GM23248 (cell line): Measurements from ENCODE around the gene PATJ. TPM values are rescaled to one million over a fixed set of nuclear protein-coding genes. Genes with fewer than 3 reads are reported as not detected.

Source experiments
- DNase-seq: peaks from one replicate; pipeline ENCODE4 v3.0.0-alpha.2; 2015
- H2AFZ ChIP-seq: fragments of 200-600 bp; sonication (generic); 2 replicates; pipeline ENCODE4 v1.6.1; 2016; ENCODE audit warnings: antibody characterized with exemption
- H3F3A ChIP-seq: fragments of 200-600 bp; sonication (generic); 2 replicates; pipeline ENCODE4 v1.6.1; 2016; ENCODE audit warnings: mild to moderate bottlenecking, antibody characterized with exemption, mixed run types; ENCODE audit not compliant: insufficient read depth
- H3K27ac ChIP-seq: fragments of 200-600 bp; sonication (generic); 2 replicates; pipeline ENCODE4 v1.5.1; 2016; ENCODE audit warnings: mild to moderate bottlenecking
- H3K27me3 ChIP-seq: fragments of 200-600 bp; sonication (generic); replicated peaks from 2 replicates; pipeline ENCODE4 v1.6.1; 2016; ENCODE audit warnings: mild to moderate bottlenecking; ENCODE audit not compliant: insufficient read depth
- H3K36me3 ChIP-seq: fragments of 200-600 bp; sonication (generic); 2 replicates; pipeline ENCODE4 v1.6.1; 2016; ENCODE audit warnings: low read depth, mild to moderate bottlenecking
- H3K4me1 ChIP-seq: fragments of 200-600 bp; sonication (generic); 2 replicates; pipeline ENCODE4 v1.6.1; 2016; ENCODE audit warnings: mild to moderate bottlenecking; ENCODE audit not compliant: insufficient read depth
- H3K4me2 ChIP-seq: fragments of 200-600 bp; sonication (generic); one replicate; pipeline ENCODE4 v1.6.1; 2016; ENCODE audit warnings: mild to moderate bottlenecking; ENCODE audit not compliant: unreplicated experiment
- H3K4me3 ChIP-seq: fragments of 200-600 bp; sonication (generic); 2 replicates; pipeline ENCODE4 v1.5.1; 2016; ENCODE audit warnings: mild to moderate bottlenecking
- H3K79me2 ChIP-seq: fragments of 200-600 bp; sonication (generic); 2 replicates; pipeline ENCODE4 v1.6.1; 2016; ENCODE audit warnings: mild to moderate bottlenecking; ENCODE audit not compliant: insufficient read depth
- H3K9ac ChIP-seq: fragments of 200-600 bp; sonication (generic); 2 replicates; pipeline ENCODE4 v1.6.1; 2016; ENCODE audit warnings: mild to moderate bottlenecking
- H3K9me2 ChIP-seq: fragments of 200-600 bp; sonication (generic); 2 replicates; pipeline ENCODE4 v1.6.1; 2016; ENCODE audit warnings: mixed run types, mild to moderate bottlenecking, moderate library complexity; ENCODE audit not compliant: insufficient read depth
- H3K9me3 ChIP-seq: fragments of 200-600 bp; sonication (generic); one replicate; pipeline ENCODE4 v1.6.1; 2017; ENCODE audit warnings: low read depth
- H4K20me1 ChIP-seq: fragments of 200-600 bp; sonication (generic); 2 replicates; pipeline ENCODE4 v1.6.0; 2016; ENCODE audit not compliant: insufficient read depth
- EZH2 ChIP-seq: fragments of 200-600 bp; sonication (generic); IDR thresholded peaks from 2 replicates; pipeline ENCODE4 v1.6.1; 2018; ENCODE audit warnings: antibody characterized with exemption, mild to moderate bottlenecking; ENCODE audit not compliant: insufficient read depth, poor library complexity, severe bottlenecking
- EZH2phosphoT487 ChIP-seq: fragments of 200-600 bp; sonication (generic); IDR thresholded peaks from 2 replicates; pipeline ENCODE4 v1.6.1; 2018; ENCODE audit warnings: antibody characterized with exemption, moderate library complexity, mild to moderate bottlenecking, low read depth; ENCODE audit not compliant: insufficient read depth
- WGBS, 2 experiments: methylation state at CpG; one replicate each; pipeline ENCODE4 v1.1.6; 2015 to 2017; ENCODE audit warnings: low lambda C conversion rate in 2 of 2, low coverage in 1 of 2; ENCODE audit errors: missing lambda C conversion rate in 2 of 2; 5-methylcytosine and 5-hydroxymethylcytosine counted together
- in situ Hi-C: fragments of 300-500 bp; cut with MboI; formaldehyde crosslinking; loops from 2 replicates; pipeline ENCODE4 v1.15.0; 2020
- polyA plus RNA-seq: library from polyadenylated mRNA; unstranded; fragments of >200 nt; fragmentation: Nextera tagmentation; extraction: Ambion mirVana; gene quantifications from 2 replicates; pipeline ENCODE4 v1.2.1, GENCODE V29; 2016
- total RNA-seq: library from RNA; depleted of rRNA; stranded (reverse); fragments of >200 nt; shearing (Covaris generic); gene quantifications from 2 replicates; pipeline ENCODE4 v1.2.3, GENCODE V29; 2014

The PATJ gene
- total and polyA plus RNA-seq, 2 experiments from 2014 or later: 5.3 to 6.1 TPM

DNA sequence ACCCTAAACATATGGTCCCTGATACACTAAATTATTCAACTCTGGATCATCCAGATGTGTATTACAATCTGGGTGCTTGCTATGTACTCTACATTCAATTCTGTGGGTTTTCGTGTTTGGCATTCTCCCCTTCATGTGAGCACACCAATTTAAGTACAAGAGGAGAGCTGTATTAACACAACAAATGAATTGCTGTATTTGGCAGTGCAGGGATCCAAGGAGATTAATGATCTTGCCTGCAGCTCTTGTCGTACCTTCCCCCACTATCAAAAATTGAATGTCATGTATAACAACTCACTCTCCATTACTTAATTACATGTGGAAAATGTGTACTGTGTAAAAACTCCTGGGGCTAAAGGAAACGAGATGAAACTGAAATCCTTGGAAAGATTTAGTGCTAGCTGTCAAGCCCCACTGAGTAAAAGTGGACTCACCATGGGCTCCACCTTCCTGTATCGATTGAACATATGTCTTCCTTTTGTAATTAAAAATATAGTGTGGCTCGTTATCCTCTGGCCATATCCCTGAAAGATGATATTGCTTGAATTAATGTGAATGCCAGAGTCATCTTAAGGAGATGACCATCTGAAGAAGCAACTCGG lies 280.2 kb downstream of the PATJ start:
- H3K4me3 ChIP-seq: no peak overlapping the region
- no peaks in the 10 kb centered on the region for H3K27me3 ChIP-seq
- H3K9ac ChIP-seq: no peak overlapping the region
- no peak for DNase-seq
- no peaks in the 10 kb centered on the region for H3K79me2 ChIP-seq
- no peak overlapping the region for H3K4me2 ChIP-seq
- WGBS, 2 experiments: 66 to 69% methylated on average over 6 of the region's 6 CpGs
- no peaks in the 10 kb centered on the region for H4K20me1 ChIP-seq
- in situ Hi-C loops: no loop called here
- no peak overlapping the region for H3K27ac ChIP-seq
- no peaks in the 10 kb centered on the region for H3K9me3 ChIP-seq
- TF ChIP-seq EZH2phosphoT487 (no peak), EZH2 (no peak)
- H3K4me1 ChIP-seq: no peaks in the 10 kb centered on the region
- no peaks in the 10 kb centered on the region for H3K36me3 ChIP-seq
- no peak overlapping the region for H2AFZ ChIP-seq
- H3K9me2 ChIP-seq: no peaks in the 10 kb centered on the region
- no peaks in the 10 kb centered on the region for H3F3A ChIP-seq

DNA sequence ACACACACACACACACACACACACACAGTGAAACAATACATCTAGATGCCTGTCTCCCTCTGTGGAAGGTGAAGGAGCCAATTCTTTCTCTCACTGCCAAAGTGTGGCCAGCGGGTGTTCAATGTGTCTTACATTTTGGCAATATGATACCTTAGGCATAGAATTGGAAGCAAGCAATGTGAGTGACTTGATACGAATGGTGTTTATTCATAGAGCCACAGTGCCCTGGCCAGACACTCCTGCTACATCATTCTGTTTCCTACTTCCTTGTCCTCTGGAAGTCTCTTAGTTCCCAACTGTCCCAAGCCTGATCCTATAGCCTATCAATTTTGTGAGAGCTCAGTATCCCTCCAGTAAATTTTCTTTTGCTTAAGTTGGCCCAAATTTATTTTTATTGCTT lies 282.4 kb downstream of the PATJ start:
- TF ChIP-seq EZH2phosphoT487 (no peak), EZH2 (no peak)
- no peaks in the 10 kb centered on the region for H3K79me2 ChIP-seq

DNA sequence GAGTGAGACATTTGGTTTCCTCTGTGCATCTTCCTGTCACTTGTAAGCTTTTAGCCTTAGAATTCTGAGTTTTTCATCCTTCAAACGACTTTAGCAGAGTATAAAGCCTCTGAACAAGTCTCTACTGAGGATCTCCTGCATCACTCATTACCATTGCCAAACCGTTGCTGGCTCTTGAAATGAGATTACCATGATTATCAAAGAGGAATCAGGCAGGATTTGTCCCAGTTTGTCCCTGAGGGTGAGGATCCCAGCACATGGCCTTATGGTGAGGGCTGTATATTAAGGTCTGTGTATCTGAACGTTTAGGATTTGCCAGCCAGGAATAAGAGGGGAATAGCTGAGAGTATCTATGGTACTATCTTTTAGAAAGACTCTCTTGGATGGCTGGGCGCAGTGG lies 282.9 kb downstream of the PATJ start:
- Histone ChIP-seq H3K4me1 (no peaks in the 10 kb centered on the region), H3K36me3 (no peaks in the 10 kb centered on the region), H3K27me3 (no peaks in the 10 kb centered on the region), H3K9me2 (no peaks in the 10 kb centered on the region), H3K79me2 (no peaks in the 10 kb centered on the region), H3K4me2 (no peak overlapping the region), H4K20me1 (no peaks in the 10 kb centered on the region), H3K9ac (no peak overlapping the region), H3K27ac (no peak overlapping the region), H3K4me3 (no peak overlapping the region), H3F3A (no peaks in the 10 kb centered on the region), H2AFZ (no peak overlapping the region), H3K9me3 (no peaks in the 10 kb centered on the region)
- TF ChIP-seq EZH2phosphoT487 (no peak), EZH2 (no peak)
- in situ Hi-C loops: no loop called here
- WGBS, 2 experiments: 49 to 54% methylated on average over 4 of the region's 4 CpGs
- no peak for DNase-seq

More for the DNA sequence above, 282.4 kb downstream of the PATJ start:
- no peaks in the 10 kb centered on the region for H4K20me1 ChIP-seq
- WGBS, 2 experiments: 86 to 88% methylated on average over 2 of the region's 2 CpGs
- no peaks in the 10 kb centered on the region for H3K4me1 ChIP-seq
- DNase-seq: no peak
- no peak overlapping the region for H2AFZ ChIP-seq
- H3K4me2 ChIP-seq: no peak overlapping the region
- in situ Hi-C loops: no loop called here
- no peaks in the 10 kb centered on the region for H3K36me3 ChIP-seq
- no peaks in the 10 kb centered on the region for H3K9me3 ChIP-seq
- H3K4me3 ChIP-seq: no peak overlapping the region
- no peaks in the 10 kb centered on the region for H3K27me3 ChIP-seq
- H3K9me2 ChIP-seq: no peaks in the 10 kb centered on the region
- no peaks in the 10 kb centered on the region for H3F3A ChIP-seq
- H3K27ac ChIP-seq: no peak overlapping the region
- no peak overlapping the region for H3K9ac ChIP-seq

DNA sequence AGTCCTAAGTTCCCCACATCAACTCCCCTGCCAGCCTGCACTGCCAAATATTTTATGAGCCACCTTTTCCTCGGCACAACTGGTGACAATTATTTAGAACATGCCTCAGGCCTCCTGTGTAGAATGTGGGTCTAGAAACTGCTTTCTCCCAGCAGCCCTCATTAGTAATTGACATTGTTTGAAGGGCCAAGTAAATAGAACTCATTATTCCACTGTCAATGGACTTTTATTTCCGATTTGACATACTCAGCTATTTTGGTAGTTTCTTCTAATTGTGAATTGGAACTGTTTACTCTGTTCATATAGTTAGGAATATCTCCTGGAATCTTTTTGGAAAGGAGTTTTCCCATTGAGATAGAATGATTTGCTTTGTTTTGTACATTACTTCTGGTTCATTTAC lies 283.6 kb downstream of the PATJ start:
- in situ Hi-C loops: no loop called here
- Histone ChIP-seq H3K9ac (no peak overlapping the region), H3K36me3 (no peaks in the 10 kb centered on the region), H3K4me3 (no peak overlapping the region), H3K4me1 (no peaks in the 10 kb centered on the region), H3K27ac (no peak overlapping the region), H3K9me3 (no peaks in the 10 kb centered on the region), H3K79me2 (no peaks in the 10 kb centered on the region), H3K4me2 (no peak overlapping the region), H3K9me2 (no peaks in the 10 kb centered on the region), H4K20me1 (no peaks in the 10 kb centered on the region), H3K27me3 (no peaks in the 10 kb centered on the region), H3F3A (no peaks in the 10 kb centered on the region), H2AFZ (no peak overlapping the region)
- WGBS, 2 experiments: 83 to 90% methylated on average over 2 of the region's 2 CpGs
- no peak for TF ChIP-seq EZH2phosphoT487
- TF ChIP-seq EZH2: no peak
- DNase-seq: no peak

DNA sequence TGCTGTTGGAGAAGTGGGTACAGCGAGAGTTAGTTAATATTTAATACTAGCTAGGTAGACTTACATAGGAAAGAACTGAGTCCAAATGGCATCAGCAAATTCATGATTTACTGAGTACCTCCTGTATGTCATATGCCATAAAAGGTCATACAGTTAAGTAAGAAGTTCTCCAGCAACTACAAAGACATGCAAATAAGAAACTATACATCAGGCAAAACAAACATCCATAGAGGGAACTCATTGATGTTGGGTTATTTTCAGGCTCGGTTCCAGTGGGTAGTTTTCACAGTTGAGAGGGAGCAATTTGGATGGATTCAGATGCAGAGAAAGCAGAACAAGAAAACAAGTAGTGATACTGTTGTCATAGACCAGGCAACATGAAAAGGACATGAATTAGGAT lies 287.4 kb downstream of the PATJ start:
- Histone ChIP-seq H3K79me2 (no peaks in the 10 kb centered on the region), H3K9me3 (no peaks in the 10 kb centered on the region), H3K27ac (no peak overlapping the region), H3K4me2 (no peak overlapping the region), H3K36me3 (no peaks in the 10 kb centered on the region), H3K4me1 (no peaks in the 10 kb centered on the region), H3K9me2 (no peaks in the 10 kb centered on the region), H2AFZ (no peak overlapping the region), H3F3A (no peaks in the 10 kb centered on the region), H3K27me3 (no peaks in the 10 kb centered on the region), H3K4me3 (no peak overlapping the region), H3K9ac (no peak overlapping the region), H4K20me1 (no peaks in the 10 kb centered on the region)
- no peak for DNase-seq
- no peak for TF ChIP-seq EZH2
- TF ChIP-seq EZH2phosphoT487: no peak
- in situ Hi-C loops: no loop called here
- 64 to 67% methylated on average over 2 of the region's 2 CpGs for WGBS, 2 experiments
